Prostate gland (tissue), 2 donors: ENCODE data around the gene APBA1.

Source experiments
- POLR2A ChIP-seq: fragments of 450-650 bp; IDR thresholded peaks from one replicate; pipeline ENCODE4 v1.6.1; 2016; ENCODE audit warnings: antibody characterized with exemption, mild to moderate bottlenecking
- TF ChIP-seq, protein P1 (sequence below), 4 experiments: fragments of 200-600 bp in 2 of 4; fragments of 450-650 bp in 2 of 4; sonication (generic) in 2 of 4; IDR thresholded peaks; 1 replicate in 3 of 4; 2 replicates in 1 of 4; pipeline ENCODE4 v1.5.1; 2016 to 2019; ENCODE audit warnings: antibody characterized with exemption in 4 of 4, mild to moderate bottlenecking in 2 of 4, moderate library complexity in 2 of 4

GRCh38 chr9:69584759-69585158 lies 87.4 kb downstream of the APBA1 start:
- TF ChIP-seq, protein P1, sequence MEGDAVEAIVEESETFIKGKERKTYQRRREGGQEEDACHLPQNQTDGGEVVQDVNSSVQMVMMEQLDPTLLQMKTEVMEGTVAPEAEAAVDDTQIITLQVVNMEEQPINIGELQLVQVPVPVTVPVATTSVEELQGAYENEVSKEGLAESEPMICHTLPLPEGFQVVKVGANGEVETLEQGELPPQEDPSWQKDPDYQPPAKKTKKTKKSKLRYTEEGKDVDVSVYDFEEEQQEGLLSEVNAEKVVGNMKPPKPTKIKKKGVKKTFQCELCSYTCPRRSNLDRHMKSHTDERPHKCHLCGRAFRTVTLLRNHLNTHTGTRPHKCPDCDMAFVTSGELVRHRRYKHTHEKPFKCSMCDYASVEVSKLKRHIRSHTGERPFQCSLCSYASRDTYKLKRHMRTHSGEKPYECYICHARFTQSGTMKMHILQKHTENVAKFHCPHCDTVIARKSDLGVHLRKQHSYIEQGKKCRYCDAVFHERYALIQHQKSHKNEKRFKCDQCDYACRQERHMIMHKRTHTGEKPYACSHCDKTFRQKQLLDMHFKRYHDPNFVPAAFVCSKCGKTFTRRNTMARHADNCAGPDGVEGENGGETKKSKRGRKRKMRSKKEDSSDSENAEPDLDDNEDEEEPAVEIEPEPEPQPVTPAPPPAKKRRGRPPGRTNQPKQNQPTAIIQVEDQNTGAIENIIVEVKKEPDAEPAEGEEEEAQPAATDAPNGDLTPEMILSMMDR (IDR thresholded peaks at IDR 0.05) = no peak
- no peak for TF ChIP-seq POLR2A
